CD4-positive, alpha-beta T cell treated with Interleukin-1 beta for 1 hour (primary cell): Measurements from ENCODE around the gene MTMR1.

Experiments used
- DNase-seq, 2 donors: peaks; one replicate each; pipeline ENCODE4 v3.0.0-alpha.2; 2020 to 2022

Gene MTMR1

GRCh38 chrX:150697641-150698040 lies 4.4 kb downstream of the MTMR1 start:
- DNase-seq = no peak

GRCh38 chrX:150698981-150699380 lies 5.8 kb downstream of the MTMR1 start:
- DNase-seq = no peak

DNA sequence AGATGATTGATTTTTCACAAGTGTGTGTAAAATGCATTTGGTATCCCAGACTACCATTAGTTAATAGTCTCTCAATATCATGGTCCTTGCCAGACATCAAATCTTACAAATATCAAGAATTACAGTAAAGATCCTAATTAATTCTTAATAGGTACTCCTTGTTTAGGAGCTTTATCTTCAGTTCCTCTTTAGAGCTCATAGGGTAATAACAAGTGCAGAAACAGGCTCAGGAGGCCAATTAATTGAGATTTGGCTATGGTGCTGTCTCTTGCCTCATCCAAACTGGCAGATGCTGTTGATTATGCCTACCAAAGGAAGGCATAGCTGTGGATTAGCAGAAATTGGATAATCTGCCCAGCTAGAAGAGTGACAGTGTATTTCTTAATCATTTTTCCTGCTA lies 6.9 kb downstream of the MTMR1 start:
- DNase-seq = no peak

DNA sequence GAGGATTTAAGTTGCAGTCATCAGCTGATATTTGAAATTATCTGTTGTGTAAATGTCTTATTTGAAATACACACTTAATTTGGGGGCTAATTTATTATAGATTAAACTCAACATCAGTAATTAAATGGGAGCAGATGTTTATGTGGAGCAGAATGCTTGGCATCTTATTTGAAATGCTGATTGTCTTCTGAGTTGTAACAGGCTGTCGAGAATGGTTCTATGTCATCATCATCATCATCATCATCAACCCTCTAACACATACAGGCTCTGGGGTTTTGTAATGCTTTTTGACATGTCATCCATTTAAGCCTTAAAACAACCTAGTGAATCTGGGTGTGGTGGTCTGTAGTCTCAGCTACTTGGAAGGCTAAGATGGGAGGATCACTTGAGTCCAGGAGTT lies 8.2 kb downstream of the MTMR1 start:
- no peak for DNase-seq

- DNase-seq = no peak
Observed at GRCh38 chrX:150702966-150703694, 9.9 kb downstream of the MTMR1 start.

GRCh38 chrX:150703695-150703974 lies 10.4 kb downstream of the MTMR1 start:
- no peak for DNase-seq

- DNase-seq = no peak
Observed at GRCh38 chrX:150704030-150704613, 10.9 kb downstream of the MTMR1 start.

- DNase-seq = no peak
Observed at GRCh38 chrX:150712619-150713018, 19.4 kb downstream of the MTMR1 start.

DNA sequence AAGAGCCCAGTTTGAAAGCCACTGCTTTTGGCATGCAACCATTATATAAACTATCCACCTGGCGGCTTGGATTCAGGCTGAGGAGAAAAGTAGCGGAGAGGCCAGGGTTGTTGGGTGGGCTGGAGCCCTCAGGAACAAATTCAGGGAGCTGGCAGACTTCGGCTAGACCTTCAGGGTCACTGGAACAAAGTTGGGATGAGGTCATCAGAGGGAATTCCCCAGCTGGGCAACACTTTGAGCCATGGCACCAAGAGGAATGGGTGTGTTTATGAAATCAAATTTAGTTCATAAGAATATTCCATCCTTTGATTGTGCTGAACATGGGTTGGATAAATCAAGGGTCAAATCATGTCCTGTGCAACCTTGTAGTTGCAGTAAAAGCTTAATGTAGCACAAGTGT lies 22.0 kb downstream of the MTMR1 start:
- DNase-seq = no peak

- DNase-seq = no peak
Observed at GRCh38 chrX:150719621-150720020, 26.4 kb downstream of the MTMR1 start.

DNA sequence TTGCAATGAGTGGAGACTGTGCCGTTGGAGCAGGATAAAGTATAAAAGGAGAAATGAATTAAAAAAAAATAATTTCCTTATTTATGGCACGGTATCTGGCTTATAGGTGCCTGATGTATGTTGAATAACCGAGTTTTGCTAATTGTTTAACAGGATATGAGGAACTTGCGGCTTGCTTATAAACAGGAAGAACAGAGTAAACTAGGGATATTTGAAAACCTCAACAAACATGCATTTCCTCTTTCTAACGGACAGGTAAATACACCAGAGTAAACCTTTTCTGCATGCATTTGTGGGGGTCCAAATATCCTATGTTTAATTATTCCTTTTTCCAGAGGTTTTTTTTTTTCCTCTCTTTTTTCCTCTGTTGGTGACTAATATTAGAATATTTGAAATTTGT lies 36.8 kb downstream of the MTMR1 start:
- DNase-seq = no peak

DNA sequence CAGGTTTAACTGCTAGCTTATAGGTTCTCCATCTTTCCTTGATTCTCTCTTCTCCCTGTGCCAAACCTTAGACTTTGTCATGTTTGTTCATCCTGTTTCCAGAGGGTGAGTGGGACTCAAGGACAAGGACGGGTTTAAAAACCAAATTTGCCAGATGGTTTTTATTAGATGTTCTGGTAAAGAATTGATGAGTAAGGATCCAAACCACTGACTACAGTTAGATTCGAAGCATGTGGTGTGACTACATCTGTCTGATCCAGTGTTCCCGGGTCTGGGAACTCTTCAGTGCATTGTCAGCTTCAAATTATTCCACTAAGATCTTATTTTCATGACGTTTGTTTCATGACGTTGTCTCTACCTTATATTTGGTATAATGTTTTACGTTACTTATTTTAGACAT lies 37.5 kb downstream of the MTMR1 start:
- DNase-seq = no peak

DNA sequence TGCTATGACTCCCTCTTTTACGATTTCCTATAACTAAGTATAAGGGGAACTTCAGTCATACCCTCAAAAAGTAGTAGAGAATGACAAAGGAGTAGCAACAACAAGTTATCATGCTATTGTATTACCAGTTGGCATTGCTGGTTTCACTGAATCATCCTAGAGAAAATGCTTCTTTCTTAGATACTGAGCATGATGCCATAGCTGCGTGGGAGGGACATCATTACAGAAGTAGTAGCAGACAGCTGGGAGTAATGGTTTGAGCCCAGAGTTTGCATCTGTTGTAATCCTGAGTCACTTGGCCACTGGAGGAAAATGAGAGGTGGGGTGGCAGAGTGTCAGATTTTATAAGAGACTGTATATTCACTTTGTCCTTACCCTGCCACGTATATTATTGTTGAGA lies 38.6 kb downstream of the MTMR1 start:
- DNase-seq = no peak

GRCh38 chrX:150736475-150736874 lies 43.3 kb downstream of the MTMR1 start:
- DNase-seq = no peak

DNA sequence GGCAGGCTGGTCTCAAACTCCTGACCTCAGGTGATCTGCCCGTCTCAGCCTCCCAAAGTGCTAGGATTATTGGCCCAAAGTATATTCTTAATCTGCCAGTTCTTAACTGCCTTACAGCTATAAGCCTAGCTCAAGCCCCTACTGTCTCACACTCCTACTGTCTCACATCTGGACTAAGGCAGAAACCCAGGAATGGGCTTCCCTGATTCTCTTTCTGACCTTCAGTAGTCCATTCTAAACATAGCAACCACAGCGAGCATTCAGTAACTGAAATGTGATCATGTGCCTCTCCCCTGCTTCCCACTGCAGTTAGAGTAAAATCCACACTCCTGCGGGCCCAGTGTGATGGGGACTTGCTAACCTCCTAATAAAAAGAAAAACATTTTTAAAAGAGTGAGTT lies 58.9 kb downstream of the MTMR1 start:
- DNase-seq = no peak

DNA sequence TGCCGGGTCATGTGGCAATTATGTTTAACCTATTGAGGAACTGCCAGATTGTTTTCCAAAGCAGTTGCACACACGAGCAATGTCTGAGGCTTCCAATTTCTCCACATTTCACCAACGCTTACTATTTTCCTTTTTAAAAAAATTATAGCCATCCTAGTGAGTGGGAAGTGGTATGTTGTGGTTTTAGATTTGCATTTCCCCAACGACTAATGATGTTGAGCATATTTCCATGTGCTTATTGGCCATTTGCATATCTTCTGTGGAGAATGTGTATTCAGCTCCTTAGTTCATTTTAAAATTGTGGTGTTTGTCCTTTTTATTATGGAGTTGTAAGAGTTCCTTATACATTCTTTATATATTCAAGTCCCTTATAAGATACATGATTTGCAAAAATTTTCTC lies 60.2 kb downstream of the MTMR1 start:
- DNase-seq = no peak

DNA sequence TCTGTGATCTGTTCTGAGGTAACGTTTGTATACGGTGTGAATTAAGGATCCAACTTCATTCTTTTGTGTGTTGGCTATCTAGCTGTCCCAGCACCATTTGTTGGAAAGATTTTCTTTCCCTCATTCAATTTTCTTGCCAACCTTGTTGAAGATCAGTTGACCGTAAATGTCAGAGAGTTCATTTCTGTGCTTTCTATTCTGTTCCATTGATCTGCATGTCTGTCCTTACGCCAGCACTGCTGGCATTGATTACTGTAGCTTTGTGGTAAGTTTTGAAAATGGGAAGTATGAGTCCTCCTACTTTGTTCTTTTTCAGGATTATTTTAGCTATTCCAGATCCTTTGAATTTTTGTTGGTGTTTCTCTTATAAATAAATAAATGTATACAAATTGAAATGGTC lies 60.8 kb downstream of the MTMR1 start:
- DNase-seq = no peak

DNA sequence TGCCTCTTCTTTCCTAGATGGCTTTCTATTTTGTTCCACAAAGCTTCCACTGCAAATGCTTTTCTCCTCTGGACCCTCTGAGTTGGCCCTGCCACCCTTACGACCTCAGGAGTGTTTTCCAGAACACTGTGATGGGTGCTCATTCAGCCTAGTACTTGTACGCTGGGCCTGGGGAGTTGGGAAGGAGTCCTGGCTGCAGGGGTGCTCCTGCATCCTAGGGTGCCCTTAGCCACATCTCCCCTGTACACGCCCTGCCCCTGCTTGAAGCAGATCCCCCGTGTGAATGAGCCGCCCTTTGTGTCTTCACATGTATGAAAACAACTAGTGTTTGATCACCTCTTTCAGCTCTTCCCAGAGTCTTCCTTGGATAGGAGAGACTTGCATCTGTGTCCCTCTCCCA lies 64.2 kb downstream of the MTMR1 start:
- no peak for DNase-seq

GRCh38 chrX:150759568-150760416 lies 66.6 kb downstream of the MTMR1 start:
- no peak for DNase-seq

- no peak for DNase-seq
Observed at GRCh38 chrX:150761176-150761818, 68.1 kb downstream of the MTMR1 start.

DNA sequence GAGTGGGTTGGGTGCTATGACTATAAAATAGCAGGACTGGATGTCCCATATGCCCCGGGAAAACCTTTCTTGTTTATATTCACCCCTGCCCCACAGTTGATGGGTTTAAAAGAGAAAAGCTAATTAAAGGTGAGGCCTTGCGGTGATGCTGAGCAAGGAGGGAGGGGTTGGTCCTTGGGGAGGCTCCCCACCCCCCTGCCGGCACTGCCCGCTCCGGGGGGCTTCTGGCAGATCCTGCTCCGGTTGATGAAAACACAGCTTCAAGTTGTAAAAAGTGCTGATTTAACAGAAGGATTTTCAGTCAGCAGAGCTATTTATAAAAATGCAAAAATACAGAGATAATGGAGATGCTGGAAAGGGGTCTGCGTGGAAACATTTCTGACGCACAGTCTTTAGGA lies 68.6 kb downstream of the MTMR1 start:
- DNase-seq = no peak

DNA sequence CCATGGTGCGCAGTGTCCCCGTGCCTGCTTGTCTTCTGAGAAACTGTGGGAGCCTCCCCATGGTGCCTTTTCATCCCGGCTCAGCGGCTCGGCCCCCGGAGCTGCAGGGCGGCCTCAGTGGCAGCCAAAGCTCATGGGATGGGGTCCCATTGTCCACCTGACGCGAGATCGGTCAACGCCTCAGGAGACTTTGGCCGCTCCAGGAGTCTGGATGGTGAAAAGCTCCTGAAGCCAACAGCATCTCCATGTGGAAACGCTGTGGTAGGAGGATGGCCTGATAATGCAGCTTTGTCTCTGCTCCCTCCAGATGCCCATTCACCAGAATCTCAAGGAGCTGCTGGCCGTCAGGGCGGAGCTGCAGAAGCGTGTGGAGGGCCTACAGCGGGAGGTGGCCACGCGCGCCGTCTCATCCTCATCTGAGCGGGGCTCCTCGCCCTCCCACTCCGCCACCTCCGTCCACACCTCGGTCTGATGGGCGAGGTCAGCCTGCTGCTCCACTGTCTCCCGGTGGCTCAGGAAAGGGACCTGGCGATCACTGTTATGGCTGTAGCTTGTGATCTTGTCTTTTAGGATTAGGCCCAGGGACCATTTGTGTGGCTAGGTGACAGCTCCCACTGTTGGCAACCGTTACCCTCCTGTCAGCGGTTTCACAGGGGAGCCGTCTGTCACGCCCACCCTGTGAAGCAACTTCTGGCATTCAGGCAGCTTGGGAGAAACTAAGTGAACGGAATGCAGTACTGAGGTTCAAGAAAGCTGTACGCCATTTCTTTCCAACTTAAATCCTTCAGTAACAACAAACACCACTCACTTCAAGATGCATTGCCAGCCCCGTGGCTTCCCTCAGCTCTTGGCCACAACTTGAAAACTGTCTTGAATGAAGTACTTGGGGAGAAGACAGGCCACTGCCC lies 69.3 kb downstream of the MTMR1 start:
- DNase-seq = no peak

GRCh38 chrX:150763303-150763797 lies 70.2 kb downstream of the MTMR1 start:
- no peak for DNase-seq
